ENCODE measurements around the gene LCP1.

DNA sequence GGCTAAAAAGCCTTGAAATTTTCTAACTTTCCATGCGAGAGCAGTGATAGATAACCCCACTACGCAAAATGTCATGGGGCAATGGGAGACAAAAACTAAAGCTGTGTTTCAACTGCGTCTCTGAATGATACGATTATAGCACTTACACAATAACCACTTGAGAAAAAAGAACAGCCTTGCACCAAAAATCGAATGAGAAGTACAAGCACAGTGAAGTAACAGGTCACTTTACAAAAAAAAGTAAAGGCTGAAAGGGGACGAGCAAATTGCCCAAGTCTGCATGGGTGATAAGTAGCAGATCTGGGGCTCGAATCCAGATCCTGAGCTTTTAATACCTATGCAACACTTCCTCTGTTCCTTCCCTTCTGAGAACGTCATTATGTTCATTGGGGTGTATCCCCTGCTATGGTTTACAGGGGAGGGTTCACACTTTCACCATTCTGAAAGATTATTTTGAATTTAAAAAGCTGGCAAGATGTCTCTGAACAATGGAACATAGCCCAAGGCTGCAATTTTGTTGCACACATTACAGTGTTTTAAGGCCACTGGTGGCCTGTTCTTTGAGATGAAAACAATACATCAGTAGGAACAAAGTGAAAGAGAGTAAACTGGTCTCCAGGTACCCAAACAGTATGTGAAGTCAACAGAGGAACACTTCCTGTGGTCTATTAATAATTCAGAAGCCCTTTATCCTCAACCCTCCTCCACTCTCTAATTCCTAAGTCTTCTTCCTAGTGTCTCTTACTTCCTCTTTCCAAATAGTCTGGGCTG is 80.3 kb downstream of the LCP1 start:
- TF ChIP-seq POLR2A (IDR thresholded peaks at IDR 0.05; ENCODE audit: low read length) (no peak), GATA1 (IDR thresholded peaks at IDR 0.05; ENCODE audit: low read depth, low read length) (no peak)

Measured in erythroblast (primary cell).